Activated CD4-positive, alpha-beta T cell treated with anti-CD3 and anti-CD28 coated beads, Interleukin-2, amount 10 ng/mL, durations not matched to agents 24 days and 14 days (primary cell): ENCODE measurements around the gene SEMA3G. TPM values are rescaled to one million over a fixed set of nuclear protein-coding genes. Genes with fewer than 3 reads are reported as not detected.

ENCODE experiments used
- DNase-seq: peaks from one replicate; pipeline ENCODE4 v3.0.0; 2022
- H3K27ac Mint-ChIP-seq: one replicate; pipeline ENCODE4 v1.8.0; 2022; ENCODE audit warnings: mild to moderate bottlenecking, mixed read lengths
- H3K27me3 Mint-ChIP-seq: one replicate; pipeline ENCODE4 v1.8.0; 2022; ENCODE audit warnings: mixed read lengths
- H3K36me3 Mint-ChIP-seq: one replicate; pipeline ENCODE4 v1.8.0; 2022; ENCODE audit warnings: low read depth, mild to moderate bottlenecking, mixed read lengths
- H3K4me1 Mint-ChIP-seq: one replicate; pipeline ENCODE4 v1.8.0; 2021; ENCODE audit warnings: mixed read lengths
- H3K4me3 Mint-ChIP-seq: one replicate; pipeline ENCODE4 v1.8.0; 2022; ENCODE audit warnings: mild to moderate bottlenecking, moderate library complexity, mixed read lengths
- H3K9me3 Mint-ChIP-seq: one replicate; pipeline ENCODE4 v1.8.0; 2021; ENCODE audit warnings: mixed read lengths
- intact Hi-C: fragments of 100-400 bp; cut with micrococcal nuclease; formaldehyde crosslinking; loops from one replicate; pipeline ENCODE4 v1.15.1; 2023
- total RNA-seq: library from RNA; stranded (reverse); gene quantifications from 2 replicates; pipeline ENCODE4 v1.2.3, GENCODE V29; 2022

SEMA3G gene
- total RNA-seq, 1 donor from 2014 or later, result 0.21 TPM

DNA sequence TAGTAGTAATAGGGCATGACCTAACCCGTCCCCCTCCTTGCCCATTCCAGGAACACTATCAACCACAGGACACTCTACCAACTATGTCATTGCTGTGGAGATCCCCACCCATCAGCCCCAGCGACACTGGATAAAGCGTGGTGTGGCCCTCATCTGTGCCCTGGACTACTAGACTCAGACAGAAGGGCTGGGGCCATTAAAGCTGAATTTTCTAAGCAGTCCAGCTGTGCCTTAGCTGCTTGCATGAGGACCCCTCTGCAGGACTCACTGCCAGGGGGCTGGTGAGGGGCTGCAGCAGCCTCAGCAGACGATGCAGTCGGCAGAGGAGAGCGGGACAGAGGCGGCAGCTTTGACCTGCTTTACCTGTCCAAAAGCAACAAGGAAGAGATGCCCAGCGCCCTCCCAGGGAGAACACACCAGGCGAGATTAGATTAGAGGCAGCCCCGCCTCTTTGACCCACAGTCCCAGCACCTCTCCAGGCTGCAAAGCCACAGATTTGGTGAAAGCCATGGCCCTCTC is 44.6 kb downstream of the SEMA3G start:
- Mint-ChIP-seq H3K4me3 (no peak overlapping the region), H3K27me3 (no peaks in the 10 kb centered on the region), H3K36me3 (peaks cover 41% of the 10 kb centered on the region), H3K4me1 (no peaks in the 10 kb centered on the region), H3K9me3 (no peaks in the 10 kb centered on the region), H3K27ac (no peak overlapping the region)
- no peak for DNase-seq
- intact Hi-C loops, result no loop called here

DNA sequence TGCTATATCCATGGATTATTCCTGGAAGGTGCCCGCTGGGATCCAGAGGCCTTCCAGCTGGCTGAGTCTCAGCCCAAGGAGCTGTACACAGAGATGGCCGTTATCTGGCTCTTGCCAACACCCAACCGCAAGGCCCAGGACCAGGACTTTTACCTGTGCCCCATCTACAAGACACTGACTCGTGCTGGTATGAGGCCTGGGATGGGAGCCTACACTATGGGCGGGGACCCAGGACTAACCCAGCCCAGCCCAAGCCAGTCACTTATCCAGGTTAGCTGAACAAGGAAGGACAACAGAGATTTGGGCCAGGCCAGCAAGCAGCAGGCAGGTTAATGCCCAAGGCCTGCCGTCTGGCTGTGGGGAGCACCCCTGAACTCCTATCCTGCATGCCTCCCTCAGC is 45.3 kb downstream of the SEMA3G start:
- intact Hi-C loops, result no loop called here
- Mint-ChIP-seq H3K27ac (no peak overlapping the region), H3K27me3 (no peaks in the 10 kb centered on the region), H3K9me3 (no peaks in the 10 kb centered on the region), H3K4me3 (no peak overlapping the region), H3K4me1 (no peaks in the 10 kb centered on the region), H3K36me3 (peaks cover 35% of the 10 kb centered on the region)
- no peak for DNase-seq

DNA sequence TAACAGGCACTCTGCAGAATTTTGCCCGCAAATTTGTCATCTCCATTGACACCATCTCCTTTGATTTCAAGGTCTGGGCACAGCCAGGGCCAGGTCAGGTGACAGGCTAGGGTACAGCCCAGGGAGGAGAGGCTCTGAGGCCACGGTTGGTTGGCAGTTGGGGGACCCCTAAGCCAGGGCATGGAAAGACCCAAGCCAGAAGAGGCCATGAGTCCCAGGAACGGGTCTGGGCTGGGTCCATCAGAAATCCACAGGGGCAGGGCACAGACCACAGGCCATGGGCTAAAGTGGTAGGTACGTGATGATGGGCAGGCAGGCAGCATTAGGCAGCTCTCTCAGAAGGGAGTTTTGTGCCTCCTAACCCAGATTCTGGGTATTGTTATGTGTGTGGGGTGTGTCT is 45.8 kb downstream of the SEMA3G start:
- Mint-ChIP-seq H3K4me1 (no peaks in the 10 kb centered on the region), H3K9me3 (no peaks in the 10 kb centered on the region), H3K36me3 (peaks cover 30% of the 10 kb centered on the region), H3K4me3 (no peak overlapping the region), H3K27me3 (no peaks in the 10 kb centered on the region), H3K27ac (no peak overlapping the region)
- DNase-seq, result no peak
- intact Hi-C loops, result no loop called here

DNA sequence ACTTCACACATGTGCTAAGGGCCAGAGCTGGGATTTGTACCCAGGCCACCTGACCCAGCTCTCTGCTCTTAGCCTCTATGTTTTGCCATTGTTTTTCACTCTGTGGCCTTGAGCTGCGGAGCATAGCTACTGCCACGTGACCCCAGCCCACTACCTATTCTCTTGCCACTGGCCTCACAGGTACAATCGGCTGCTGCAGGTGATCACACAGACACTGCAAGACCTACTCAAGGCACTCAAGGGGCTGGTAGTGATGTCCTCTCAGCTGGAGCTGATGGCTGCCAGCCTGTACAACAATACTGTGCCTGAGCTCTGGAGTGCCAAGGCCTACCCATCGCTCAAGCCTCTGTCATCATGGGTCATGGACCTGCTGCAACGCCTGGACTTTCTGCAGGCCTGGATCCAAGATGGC is 46.2 kb downstream of the SEMA3G start:
- intact Hi-C loops, result no loop called here
- H3K4me1 Mint-ChIP-seq, result no peaks in the 10 kb centered on the region
- no peaks in the 10 kb centered on the region for H3K27me3 Mint-ChIP-seq
- H3K27ac Mint-ChIP-seq, result no peak overlapping the region
- no peak overlapping the region for H3K4me3 Mint-ChIP-seq
- no peaks in the 10 kb centered on the region for H3K9me3 Mint-ChIP-seq
- no peak for DNase-seq
- peaks cover 26% of the 10 kb centered on the region for H3K36me3 Mint-ChIP-seq

DNA sequence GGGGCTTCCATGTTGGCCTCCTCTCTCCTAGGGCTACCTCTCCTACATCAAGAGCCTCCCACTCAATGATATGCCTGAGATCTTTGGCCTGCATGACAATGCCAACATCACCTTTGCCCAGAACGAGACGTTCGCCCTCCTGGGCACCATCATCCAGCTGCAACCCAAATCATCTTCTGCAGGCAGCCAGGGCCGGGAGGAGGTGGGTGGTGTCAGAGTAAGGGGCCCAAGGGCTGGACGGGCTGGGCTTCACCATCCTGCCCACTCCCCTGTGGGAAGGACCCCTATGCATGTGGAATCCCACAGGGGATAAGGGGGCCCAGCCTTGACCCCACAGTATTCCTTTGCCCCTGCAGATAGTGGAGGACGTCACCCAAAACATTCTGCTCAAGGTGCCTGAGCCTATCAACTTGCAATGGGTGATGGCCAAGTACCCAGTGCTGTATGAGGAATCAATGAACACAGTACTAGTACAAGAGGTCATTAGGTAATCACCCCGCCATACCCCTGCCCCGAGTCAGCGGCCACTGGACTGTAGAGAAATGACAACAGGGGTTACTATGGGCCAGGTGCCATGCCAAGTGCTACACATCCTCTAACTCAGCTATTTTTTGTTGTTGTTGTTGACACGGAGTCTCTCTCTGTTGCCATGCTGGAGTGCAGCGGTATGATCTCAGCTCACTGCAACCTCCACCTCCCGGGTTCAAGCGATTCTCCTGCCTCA is 47.1 kb downstream of the SEMA3G start:
- no peaks in the 10 kb centered on the region for H3K4me1 Mint-ChIP-seq
- H3K36me3 Mint-ChIP-seq, result peaks cover 25% of the 10 kb centered on the region
- H3K27me3 Mint-ChIP-seq, result no peaks in the 10 kb centered on the region
- no peak overlapping the region for H3K27ac Mint-ChIP-seq
- H3K9me3 Mint-ChIP-seq, result no peaks in the 10 kb centered on the region
- no peak overlapping the region for H3K4me3 Mint-ChIP-seq
- no peak for DNase-seq
- intact Hi-C loops, result no loop called here

DNA sequence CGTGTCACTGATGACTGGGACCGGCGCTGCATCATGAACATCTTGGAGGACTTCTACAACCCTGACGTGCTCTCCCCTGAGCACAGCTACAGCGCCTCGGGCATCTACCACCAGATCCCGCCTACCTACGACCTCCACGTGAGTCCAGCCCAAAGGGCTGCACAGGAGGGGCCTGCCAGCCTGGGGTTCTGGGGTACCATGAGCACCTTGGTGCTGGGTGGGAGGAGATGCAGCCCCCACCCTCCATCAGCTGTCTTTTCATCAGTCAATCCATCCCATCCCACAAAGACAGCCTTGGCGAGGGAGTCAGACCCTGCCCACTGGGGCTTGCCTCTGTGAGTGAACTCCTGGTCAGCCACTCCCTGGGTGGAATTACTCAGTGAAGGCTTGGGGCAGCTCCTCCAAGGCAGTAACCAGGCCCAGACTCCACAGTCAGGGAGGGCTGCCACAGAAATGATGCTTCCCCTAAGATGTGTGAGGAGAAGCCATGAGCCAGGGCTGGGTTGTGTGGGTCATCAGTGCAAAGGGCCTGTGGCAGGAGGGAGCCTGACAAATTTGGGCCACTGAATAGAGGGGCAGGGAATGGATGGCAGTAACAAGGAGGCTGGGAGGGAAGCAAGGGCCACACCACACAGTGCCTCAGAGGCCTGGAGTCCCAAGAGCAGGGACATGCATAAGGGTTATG is 47.9 kb downstream of the SEMA3G start:
- H3K4me3 Mint-ChIP-seq, result no peak overlapping the region
- no peaks in the 10 kb centered on the region for H3K9me3 Mint-ChIP-seq
- H3K27me3 Mint-ChIP-seq, result no peaks in the 10 kb centered on the region
- no peak for DNase-seq
- intact Hi-C loops, result no loop called here
- peaks cover 20% of the 10 kb centered on the region for H3K36me3 Mint-ChIP-seq
- H3K27ac Mint-ChIP-seq, result no peak overlapping the region
- H3K4me1 Mint-ChIP-seq, result no peaks in the 10 kb centered on the region

DNA sequence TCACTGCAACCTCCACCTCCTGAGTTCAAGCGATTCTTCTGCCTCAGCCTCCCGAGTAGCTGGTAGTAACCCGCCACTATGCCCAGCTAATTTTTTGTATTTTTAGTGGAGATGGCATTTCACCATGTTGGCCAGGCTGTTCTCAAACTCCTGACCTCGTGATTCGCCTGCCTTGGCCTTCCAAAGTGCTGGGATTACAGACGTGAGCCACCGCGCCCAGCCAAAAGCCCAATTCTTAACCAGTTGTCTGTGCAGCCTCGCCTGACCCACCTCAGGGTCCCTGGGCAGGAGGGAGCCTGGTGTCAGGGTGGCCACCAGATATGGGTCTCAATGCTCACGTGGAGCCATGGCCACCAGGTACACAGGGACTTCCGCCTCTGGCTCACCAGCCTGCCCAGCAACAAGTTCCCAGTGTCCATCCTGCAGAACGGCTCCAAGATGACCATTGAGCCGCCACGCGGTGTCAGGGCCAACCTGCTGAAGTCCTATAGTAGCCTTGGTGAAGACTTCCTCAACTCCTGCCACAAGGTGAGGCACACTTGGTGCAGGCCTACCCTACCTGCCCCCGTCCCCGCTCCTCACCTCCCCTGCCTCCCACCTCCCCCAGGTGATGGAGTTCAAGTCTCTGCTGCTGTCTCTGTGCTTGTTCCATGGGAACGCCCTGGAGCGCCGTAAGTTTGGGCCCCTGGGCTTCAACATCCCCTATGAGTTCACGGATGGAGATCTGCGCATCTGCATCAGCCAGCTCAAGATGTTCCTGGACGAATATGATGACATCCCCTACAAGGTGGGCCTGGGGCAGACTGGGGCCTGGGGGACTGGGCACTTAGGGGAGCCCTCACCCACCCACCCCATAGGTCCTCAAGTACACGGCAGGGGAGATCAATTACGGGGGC is 48.6 kb downstream of the SEMA3G start:
- Mint-ChIP-seq H3K27ac (no peak overlapping the region), H3K9me3 (no peaks in the 10 kb centered on the region), H3K27me3 (no peaks in the 10 kb centered on the region), H3K4me3 (no peak overlapping the region), H3K36me3 (peaks cover 15% of the 10 kb centered on the region), H3K4me1 (no peaks in the 10 kb centered on the region)
- DNase-seq, result no peak
- intact Hi-C loops, result no loop called here

DNA sequence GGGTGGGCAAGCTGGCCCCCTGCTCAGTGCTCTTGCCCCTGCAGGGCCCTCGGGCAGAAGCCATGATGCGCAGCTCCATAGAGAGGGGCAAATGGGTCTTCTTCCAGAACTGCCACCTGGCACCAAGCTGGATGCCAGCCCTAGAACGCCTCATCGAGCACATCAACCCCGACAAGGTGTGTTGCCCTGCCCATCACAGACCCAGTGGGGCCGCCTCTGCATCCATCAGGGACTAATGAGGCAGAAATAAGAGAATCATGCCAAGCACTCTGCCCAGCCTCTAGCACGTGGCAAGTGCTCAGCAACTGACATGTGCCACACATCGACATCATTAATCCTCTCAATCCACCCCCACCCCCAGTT is 49.4 kb downstream of the SEMA3G start:
- Mint-ChIP-seq H3K27me3 (no peaks in the 10 kb centered on the region), H3K4me3 (no peak overlapping the region), H3K27ac (no peak overlapping the region), H3K36me3 (peaks cover 9% of the 10 kb centered on the region), H3K4me1 (no peaks in the 10 kb centered on the region), H3K9me3 (no peaks in the 10 kb centered on the region)
- intact Hi-C loops, result no loop called here
- no peak for DNase-seq

DNA sequence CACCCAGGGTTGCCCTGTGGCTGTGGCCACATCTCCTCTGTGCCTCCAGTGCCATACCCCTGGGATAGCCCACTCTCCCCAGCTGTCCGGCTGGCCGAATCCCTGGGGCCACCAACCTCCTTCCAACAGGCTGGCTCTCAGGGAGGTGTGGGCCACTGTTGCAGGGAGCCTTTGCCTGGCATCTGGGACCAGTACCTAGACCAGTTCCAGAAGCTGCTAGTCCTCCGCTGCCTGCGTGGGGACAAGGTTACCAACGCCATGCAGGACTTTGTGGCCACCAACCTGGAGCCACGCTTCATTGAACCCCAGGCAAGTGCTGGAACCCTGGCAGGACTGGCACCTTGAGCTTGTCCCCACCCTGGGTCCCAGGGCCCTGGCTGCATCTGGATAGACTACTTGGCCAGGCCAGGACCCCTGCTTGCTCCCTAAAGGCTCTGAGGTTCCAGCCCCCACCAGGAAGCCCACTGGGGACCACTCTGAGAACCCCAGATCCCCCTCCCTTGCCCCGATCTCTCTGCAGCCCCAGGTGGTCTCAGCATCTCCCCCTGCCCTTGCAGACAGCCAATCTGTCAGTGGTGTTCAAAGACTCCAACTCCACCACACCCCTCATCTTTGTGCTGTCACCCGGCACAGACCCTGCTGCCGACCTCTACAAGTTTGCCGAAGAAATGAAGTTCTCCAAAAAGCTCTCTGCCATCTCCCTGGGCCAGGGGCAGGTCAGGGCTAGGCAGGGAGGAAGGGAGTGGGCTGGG is 50.0 kb downstream of the SEMA3G start:
- H3K4me1 Mint-ChIP-seq, result no peaks in the 10 kb centered on the region
- DNase-seq, result no peak
- peaks cover 9% of the 10 kb centered on the region for H3K36me3 Mint-ChIP-seq
- intact Hi-C loops, result no loop called here
- H3K27ac Mint-ChIP-seq, result no peak overlapping the region
- no peaks in the 10 kb centered on the region for H3K27me3 Mint-ChIP-seq
- no peaks in the 10 kb centered on the region for H3K9me3 Mint-ChIP-seq
- no peak overlapping the region for H3K4me3 Mint-ChIP-seq

DNA sequence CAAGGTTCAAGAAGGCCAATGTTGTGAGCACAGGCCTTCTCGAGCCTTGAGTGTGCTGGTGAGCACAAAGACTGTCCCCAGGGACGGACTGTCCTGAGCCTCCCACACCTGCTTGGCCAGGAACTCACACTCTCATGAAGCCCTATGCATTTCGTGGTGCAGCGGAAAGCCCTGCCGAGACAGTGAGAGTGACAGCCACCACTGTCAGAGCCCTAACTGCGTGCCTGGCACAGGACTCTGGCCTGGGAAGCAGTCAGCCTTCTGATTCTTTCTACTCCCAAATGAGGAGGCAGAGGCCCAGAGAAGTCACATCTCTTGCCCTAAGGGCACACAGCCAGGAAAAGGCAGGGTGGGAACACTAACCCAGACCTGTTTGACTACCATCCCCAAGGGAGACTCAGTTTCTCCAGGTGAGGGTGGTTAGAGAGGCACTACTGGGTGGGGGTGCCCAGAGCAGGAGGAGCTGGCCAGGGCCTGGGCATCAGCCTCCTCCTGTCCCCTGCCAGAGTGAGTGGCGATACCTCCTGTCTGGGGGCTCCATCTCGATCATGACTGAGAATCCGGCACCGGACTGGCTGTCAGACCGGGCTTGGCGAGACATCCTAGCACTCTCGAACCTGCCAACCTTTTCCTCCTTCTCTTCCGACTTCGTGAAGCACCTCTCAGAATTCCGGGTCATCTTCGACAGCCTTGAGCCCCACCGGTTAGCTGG is 50.8 kb downstream of the SEMA3G start:
- intact Hi-C loops, result no loop called here
- peaks cover 8% of the 10 kb centered on the region for H3K36me3 Mint-ChIP-seq
- no peak overlapping the region for H3K4me3 Mint-ChIP-seq
- H3K9me3 Mint-ChIP-seq, result no peaks in the 10 kb centered on the region
- no peaks in the 10 kb centered on the region for H3K27me3 Mint-ChIP-seq
- no peak for DNase-seq
- H3K27ac Mint-ChIP-seq, result no peak overlapping the region
- H3K4me1 Mint-ChIP-seq, result no peaks in the 10 kb centered on the region

DNA sequence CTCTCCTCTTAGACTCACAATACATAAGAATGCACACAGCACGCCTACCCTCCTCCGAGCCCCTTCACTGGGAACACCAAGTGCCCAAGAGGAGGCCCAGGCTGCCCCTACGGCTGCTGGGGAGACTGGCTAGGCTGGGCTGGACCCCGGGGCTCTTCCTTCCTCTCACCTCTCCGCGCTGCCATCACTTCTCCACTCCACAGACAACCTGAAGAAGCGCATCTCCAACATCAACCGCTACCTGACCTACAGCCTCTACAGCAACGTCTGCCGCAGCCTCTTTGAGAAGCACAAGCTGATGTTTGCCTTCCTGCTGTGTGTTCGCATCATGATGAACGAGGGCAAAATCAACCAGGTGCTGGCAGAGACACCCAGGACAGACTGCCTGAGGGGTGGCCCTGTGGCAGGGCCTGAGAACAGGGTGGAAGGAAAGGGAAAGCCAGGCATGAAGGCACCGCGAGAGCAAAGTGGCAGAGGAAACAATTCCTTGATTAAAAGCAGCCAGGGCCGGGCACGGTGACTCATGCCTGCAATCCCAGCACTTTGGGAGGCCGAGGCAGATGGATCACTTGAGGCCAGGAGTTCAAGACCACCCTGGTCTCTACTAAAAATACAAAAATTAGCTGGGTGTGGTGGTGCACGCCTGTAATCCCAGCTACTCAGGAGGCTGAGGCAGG is 51.6 kb downstream of the SEMA3G start:
- no peak for DNase-seq
- Mint-ChIP-seq H3K27me3 (no peaks in the 10 kb centered on the region), H3K36me3 (peaks cover 7% of the 10 kb centered on the region), H3K9me3 (no peaks in the 10 kb centered on the region), H3K4me3 (no peak overlapping the region), H3K4me1 (no peaks in the 10 kb centered on the region), H3K27ac (no peak overlapping the region)
- intact Hi-C loops, result no loop called here

DNA sequence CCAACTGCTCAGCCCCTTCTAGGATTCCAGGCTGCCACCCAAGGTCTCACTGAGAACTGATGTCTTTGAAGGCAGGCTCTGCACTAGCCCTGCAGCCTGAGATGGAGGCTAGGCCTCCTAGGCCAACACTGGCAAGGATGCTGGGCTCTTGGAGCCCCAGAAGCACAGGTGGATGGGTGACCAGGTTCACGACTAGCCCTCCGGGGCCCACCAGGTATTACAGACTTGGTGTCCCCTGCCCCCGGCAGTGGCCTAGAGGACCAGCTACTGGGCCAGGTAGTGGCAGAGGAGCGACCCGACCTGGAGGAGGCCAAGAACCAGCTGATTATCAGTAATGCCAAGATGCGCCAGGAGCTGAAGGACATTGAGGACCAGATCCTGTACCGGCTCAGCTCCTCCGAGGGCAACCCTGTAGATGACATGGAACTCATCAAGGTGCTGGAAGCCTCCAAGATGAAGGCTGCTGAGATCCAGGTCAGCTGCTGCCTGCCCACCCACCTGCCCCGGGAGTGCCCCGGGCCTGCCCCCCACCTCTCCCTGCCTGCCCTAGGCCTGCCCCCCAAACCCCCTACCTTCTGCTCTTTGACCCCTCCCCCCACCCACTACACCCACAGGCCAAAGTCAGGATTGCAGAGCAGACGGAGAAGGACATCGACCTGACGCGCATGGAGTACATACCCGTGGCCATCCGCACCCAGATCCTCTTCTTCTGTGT is 52.5 kb downstream of the SEMA3G start:
- no peaks in the 10 kb centered on the region for H3K27me3 Mint-ChIP-seq
- no peaks in the 10 kb centered on the region for H3K9me3 Mint-ChIP-seq
- H3K27ac Mint-ChIP-seq, result no peak overlapping the region
- no peak overlapping the region for H3K4me3 Mint-ChIP-seq
- no peak for DNase-seq
- intact Hi-C loops, result no loop called here
- H3K36me3 Mint-ChIP-seq, result peaks cover 6% of the 10 kb centered on the region
- no peaks in the 10 kb centered on the region for H3K4me1 Mint-ChIP-seq
